Sigmoid colon (tissue), 7 donors: Measurements from ENCODE around the gene CEP152. TPM values are rescaled to one million over a fixed set of nuclear protein-coding genes. Genes with fewer than 3 reads are reported as not detected.

Experiments used
- DNase-seq: peaks from one replicate; pipeline ENCODE4 v3.0.0-alpha.2; 2019
- H3K27ac ChIP-seq, 4 donors: fragments of 200-600 bp; sonication (generic); one replicate each; pipeline ENCODE4 v1.5.1; 2016 to 2019; ENCODE audit warnings: mild to moderate bottlenecking in 1 of 4
- H3K27me3 ChIP-seq, 3 donors: fragments of 200-600 bp; sonication (generic); one replicate each; pipeline ENCODE4 v1.5.1; 2019; ENCODE audit warnings: mild to moderate bottlenecking in 1 of 3
- H3K36me3 ChIP-seq, 4 donors: fragments of 200-600 bp; sonication (generic); one replicate each; pipeline ENCODE4 v1.5.1; 2016 to 2019
- H3K4me1 ChIP-seq, 4 donors: fragments of 200-600 bp; sonication (generic); one replicate each; pipeline ENCODE4 v1.5.1; 2017 to 2019
- H3K4me3 ChIP-seq, 4 donors: fragments of 200-600 bp; sonication (generic); one replicate each; pipeline ENCODE4 v1.5.1; 2017 to 2019; ENCODE audit warnings: mild to moderate bottlenecking in 2 of 4, moderate library complexity in 1 of 4
- H3K9me3 ChIP-seq, 4 donors: fragments of 200-600 bp in 3 of 4; sonication (generic) in 3 of 4; one replicate each; pipeline versions ENCODE4 v1.5.1 to v1.6.1; 2013 to 2019
- EP300 ChIP-seq, 4 donors: sonication (generic); formaldehyde crosslinking; IDR thresholded peaks; one replicate each; pipeline ENCODE4 v1.6.1; 2017; ENCODE audit warnings: antibody characterized with exemption in 4 of 4
- POLR2A ChIP-seq, 2 donors: fragments of 450-650 bp; IDR thresholded peaks; one replicate each; pipeline ENCODE4 v1.6.1; 2016; ENCODE audit warnings: antibody characterized with exemption in 2 of 2, mild to moderate bottlenecking in 2 of 2, moderate library complexity in 2 of 2
- POLR2AphosphoS5 ChIP-seq, 4 donors: sonication (generic); formaldehyde crosslinking; IDR thresholded peaks; one replicate each; pipeline ENCODE4 v1.6.1; 2017; ENCODE audit warnings: antibody characterized with exemption in 4 of 4
- WGBS, 2 donors: extraction: QIAGEN DNeasy Blood & Tissue Kit; methylation state at CpG; one replicate each; pipeline ENCODE4 v1.1.7; 2013; 5-methylcytosine and 5-hydroxymethylcytosine counted together
- intact Hi-C: fragments of 100-400 bp; cut with DNase I; formaldehyde crosslinking; loops from one replicate; pipeline ENCODE4 v1.15.1; 2023
- polyA plus RNA-seq, 3 donors: library from polyadenylated mRNA; stranded (reverse); fragments of 200-250 nt; gene quantifications; one replicate each; pipeline ENCODE4 v1.2.3, GENCODE V29; 2013
- total RNA-seq, 4 donors: library from RNA; depleted of rRNA; stranded (reverse); fragments of >200 nt; gene quantifications; one replicate each; pipeline ENCODE4 v1.1.0, GENCODE V29; 2016
- TF ChIP-seq, protein P1 (sequence below), 4 experiments: fragments of 450-650 bp in 3 of 4; fragments of 200-600 bp in 1 of 4; IDR thresholded peaks; one replicate each; pipeline ENCODE4 v1.5.1; 2016 to 2019; ENCODE audit warnings: antibody characterized with exemption in 4 of 4, mild to moderate bottlenecking in 3 of 4, moderate library complexity in 2 of 4
- donor health status: healthy with polysubstance abuse.
- donor health status: Bipolar disorder and iron deficiency.
- donor health status: healthy.

The CEP152 gene
- total and polyA plus RNA-seq, 7 donors, result 0.46 to 5.1 (median 3.1) TPM

DNA sequence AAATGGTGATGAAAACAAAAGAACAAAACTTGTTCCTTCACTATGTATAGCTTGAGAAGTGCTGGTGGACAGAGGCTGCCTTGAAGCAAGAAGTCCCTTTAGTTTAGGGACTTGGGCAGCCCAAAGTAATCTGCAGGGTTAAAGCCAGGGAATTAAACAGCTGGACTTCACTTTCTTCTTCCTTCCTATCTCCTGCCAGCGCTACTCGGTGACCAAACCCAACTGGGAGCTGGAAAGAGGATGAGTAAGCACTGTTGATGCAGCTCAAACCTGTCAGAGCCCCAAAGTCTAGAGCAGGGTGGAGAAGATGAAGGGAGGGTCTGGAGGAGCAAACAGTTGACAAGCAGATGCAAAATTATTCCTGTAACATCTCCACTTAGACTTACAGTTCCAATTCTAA, 92.2 kb downstream of the CEP152 start:
- Histone ChIP-seq H3K36me3 (no peaks in the 10 kb centered on the region), H3K9me3 (peaks cover 0 to 7% (median 2%) of the 10 kb centered on the region in 4 donors), H3K27ac (no peak overlapping the region), H3K4me3 (no peak overlapping the region), H3K27me3 (no peaks in the 10 kb centered on the region), H3K4me1 (no peaks in the 10 kb centered on the region)
- no peak for DNase-seq
- 67 to 85% methylated on average over 2 of the region's 2 CpGs for WGBS, 2 donors
- intact Hi-C loops, result no loop called here
- no peak for TF ChIP-seq EP300 (IDR thresholded peaks at IDR 0.05)
- TF ChIP-seq, protein P1, sequence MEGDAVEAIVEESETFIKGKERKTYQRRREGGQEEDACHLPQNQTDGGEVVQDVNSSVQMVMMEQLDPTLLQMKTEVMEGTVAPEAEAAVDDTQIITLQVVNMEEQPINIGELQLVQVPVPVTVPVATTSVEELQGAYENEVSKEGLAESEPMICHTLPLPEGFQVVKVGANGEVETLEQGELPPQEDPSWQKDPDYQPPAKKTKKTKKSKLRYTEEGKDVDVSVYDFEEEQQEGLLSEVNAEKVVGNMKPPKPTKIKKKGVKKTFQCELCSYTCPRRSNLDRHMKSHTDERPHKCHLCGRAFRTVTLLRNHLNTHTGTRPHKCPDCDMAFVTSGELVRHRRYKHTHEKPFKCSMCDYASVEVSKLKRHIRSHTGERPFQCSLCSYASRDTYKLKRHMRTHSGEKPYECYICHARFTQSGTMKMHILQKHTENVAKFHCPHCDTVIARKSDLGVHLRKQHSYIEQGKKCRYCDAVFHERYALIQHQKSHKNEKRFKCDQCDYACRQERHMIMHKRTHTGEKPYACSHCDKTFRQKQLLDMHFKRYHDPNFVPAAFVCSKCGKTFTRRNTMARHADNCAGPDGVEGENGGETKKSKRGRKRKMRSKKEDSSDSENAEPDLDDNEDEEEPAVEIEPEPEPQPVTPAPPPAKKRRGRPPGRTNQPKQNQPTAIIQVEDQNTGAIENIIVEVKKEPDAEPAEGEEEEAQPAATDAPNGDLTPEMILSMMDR (IDR thresholded peaks at IDR 0.05), result no peak
- TF ChIP-seq POLR2AphosphoS5 (IDR thresholded peaks at IDR 0.05), result no peak
- TF ChIP-seq POLR2A (IDR thresholded peaks at IDR 0.05), result no peak

DNA sequence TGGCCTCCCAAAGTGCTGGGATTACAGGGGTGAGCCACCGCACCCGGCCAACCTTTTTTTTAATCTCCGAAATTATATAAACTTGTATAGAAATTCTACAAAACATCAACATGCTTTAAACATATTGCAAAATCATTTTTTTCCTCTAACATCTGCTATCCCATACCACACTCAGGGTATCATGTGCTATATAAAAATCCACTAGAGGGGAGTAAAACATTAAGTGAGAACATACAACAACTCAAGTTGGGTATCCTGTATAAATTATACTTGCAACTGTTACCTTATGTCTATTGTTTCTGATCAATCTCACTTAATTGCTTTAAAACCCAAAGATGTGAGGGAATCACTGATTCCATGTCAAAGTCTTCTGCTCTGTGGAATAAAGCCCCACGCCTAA, 93.4 kb downstream of the CEP152 start:
- intact Hi-C loops, result no loop called here
- TF ChIP-seq EP300 (IDR thresholded peaks at IDR 0.05), result no peak
- DNase-seq, result no peak
- no peaks in the 10 kb centered on the region for H3K27me3 ChIP-seq
- peaks cover 0 to 7% (median 2%) of the 10 kb centered on the region in 4 donors for H3K9me3 ChIP-seq
- no peaks in the 10 kb centered on the region for H3K4me1 ChIP-seq
- H3K27ac ChIP-seq, result no peak overlapping the region
- no peaks in the 10 kb centered on the region for H3K36me3 ChIP-seq
- WGBS, 2 donors, result 94 to 96% methylated on average over 4 of the region's 4 CpGs
- no peak overlapping the region for H3K4me3 ChIP-seq

DNA sequence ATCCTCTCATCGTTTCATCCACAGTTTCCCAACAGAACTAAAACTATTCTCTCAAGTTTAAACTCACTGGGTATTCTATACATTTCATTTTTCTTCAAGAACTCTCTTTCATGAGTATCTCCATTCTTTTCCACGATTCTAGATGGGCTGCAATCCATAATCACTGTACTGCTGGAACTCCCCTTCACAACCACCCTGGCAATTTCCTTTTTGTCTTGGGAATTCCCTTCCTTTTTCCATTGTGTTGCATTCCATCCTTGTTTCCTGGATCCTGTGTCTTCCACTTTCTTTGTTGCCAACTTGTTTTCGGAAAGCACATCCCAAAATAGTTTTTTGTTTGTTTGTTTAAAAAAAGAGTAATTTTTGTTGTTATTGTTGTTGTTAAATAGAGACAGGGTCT, 98.3 kb downstream of the CEP152 start:
- TF ChIP-seq EP300 (IDR thresholded peaks at IDR 0.05) (no peak), POLR2A (IDR thresholded peaks at IDR 0.05) (no peak), POLR2AphosphoS5 (IDR thresholded peaks at IDR 0.05) (no peak)
- TF ChIP-seq, protein P1 (IDR thresholded peaks at IDR 0.05), result no peak
- intact Hi-C loops, result no loop called here

DNA sequence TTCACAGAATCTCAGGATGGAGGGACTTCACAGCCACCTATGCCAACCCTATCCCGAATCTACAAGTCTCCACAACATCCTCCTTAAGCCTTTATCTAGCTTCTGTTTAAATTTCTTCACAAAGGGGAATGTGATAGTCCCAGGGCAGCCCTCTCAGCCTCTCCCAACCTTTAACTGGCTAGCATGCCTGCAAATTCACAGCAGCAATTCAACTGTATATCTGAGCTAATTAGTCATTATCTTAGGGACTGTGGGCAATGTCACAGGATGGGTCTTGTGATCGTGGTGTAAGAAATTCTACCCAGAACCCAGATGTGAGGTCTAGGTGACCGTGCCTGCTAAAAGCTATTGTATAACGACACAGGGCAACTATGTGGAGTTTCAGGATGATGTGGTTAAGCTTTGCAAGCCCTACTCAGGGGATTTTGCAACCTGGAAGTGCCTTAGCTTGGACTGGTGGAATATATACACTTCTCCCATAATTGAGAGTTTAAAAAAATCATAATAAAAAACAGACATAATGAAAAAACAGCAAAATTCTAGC, 99.8 kb downstream of the CEP152 start:
- Histone ChIP-seq H3K4me1 (no peaks in the 10 kb centered on the region), H3K27ac (no peak overlapping the region), H3K4me3 (no peak overlapping the region), H3K9me3 (peaks cover 0 to 4% (median 0%) of the 10 kb centered on the region in 4 donors), H3K27me3 (no peaks in the 10 kb centered on the region), H3K36me3 (no peaks in the 10 kb centered on the region)
- intact Hi-C loops, result no loop called here
- TF ChIP-seq, protein P1 (IDR thresholded peaks at IDR 0.05), result no peak
- no peak for TF ChIP-seq EP300 (IDR thresholded peaks at IDR 0.05)
- TF ChIP-seq POLR2A (IDR thresholded peaks at IDR 0.05), result no peak
- TF ChIP-seq POLR2AphosphoS5 (IDR thresholded peaks at IDR 0.05), result no peak
- 84 to 86% methylated on average over 4 of the region's 4 CpGs for WGBS, 2 donors
- no peak for DNase-seq

More for the DNA sequence above, 98.3 kb downstream of the CEP152 start:
- Histone ChIP-seq H3K27ac (no peak overlapping the region), H3K4me1 (no peaks in the 10 kb centered on the region), H3K9me3 (peaks cover 0 to 7% (median 2%) of the 10 kb centered on the region in 4 donors), H3K27me3 (no peaks in the 10 kb centered on the region), H3K4me3 (no peak overlapping the region), H3K36me3 (no peaks in the 10 kb centered on the region)
- WGBS, 2 donors, result 83 to 88% methylated on average over 3 of the region's 3 CpGs
- no peak for DNase-seq

DNA sequence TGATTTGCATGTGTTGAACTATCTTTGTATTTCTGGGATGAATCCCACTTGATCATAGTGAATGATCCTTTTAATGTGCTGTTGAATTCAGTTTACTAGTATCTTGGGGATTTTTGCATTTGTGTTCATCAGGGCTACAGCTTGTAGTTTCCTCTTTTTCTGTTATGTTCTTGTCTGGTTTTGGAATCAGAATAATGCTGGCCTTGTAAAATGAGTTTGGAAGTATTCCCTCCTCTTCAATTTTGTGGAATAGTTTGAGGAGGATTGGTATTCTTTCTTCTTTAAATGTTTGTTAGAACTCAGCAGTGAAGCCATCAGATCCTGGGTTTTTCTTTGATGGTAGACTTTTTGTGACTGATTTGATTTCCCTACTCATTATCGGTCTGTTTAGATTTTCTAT, 102.2 kb downstream of the CEP152 start:
- Histone ChIP-seq H3K4me1 (no peaks in the 10 kb centered on the region), H3K4me3 (no peak overlapping the region), H3K27ac (no peak overlapping the region), H3K36me3 (no peaks in the 10 kb centered on the region), H3K9me3 (peaks cover 0 to 5% (median 0%) of the 10 kb centered on the region in 4 donors), H3K27me3 (no peaks in the 10 kb centered on the region)
- intact Hi-C loops, result no loop called here
- 86 to 93% methylated on average over 1 of the region's 1 CpG for WGBS, 2 donors
- no peak for DNase-seq
- no peak for TF ChIP-seq EP300 (IDR thresholded peaks at IDR 0.05)
- TF ChIP-seq POLR2AphosphoS5 (IDR thresholded peaks at IDR 0.05), result no peak
- TF ChIP-seq, protein P1 (IDR thresholded peaks at IDR 0.05), result no peak
- TF ChIP-seq POLR2A (IDR thresholded peaks at IDR 0.05), result no peak
